HepG2 (cell line): Measurements from ENCODE around the gene COG1. TPM values are rescaled to one million over a fixed set of nuclear protein-coding genes. Genes with fewer than 3 reads are reported as not detected.

Experiments
- ATAD3A ChIP-seq: sonication (generic); formaldehyde crosslinking; IDR thresholded peaks from 2 replicates; pipeline ENCODE4 v1.4.0; 2020; ENCODE audit warnings: missing genetic modification reagents
- NFIC ChIP-seq: IDR thresholded peaks from 2 replicates; pipeline ENCODE4 v1.6.1; 2012; ENCODE audit warnings: mild to moderate bottlenecking, low read length, inconsistent platforms
- PCBP2 ChIP-seq: fragments of 200-400 bp; formaldehyde crosslinking; optimal IDR thresholded peaks from 2 replicates; pipeline ENCODE3; 2018; ENCODE audit warnings: low read length, low read depth; ENCODE audit not compliant: poor library complexity, severe bottlenecking
- PRMT3 ChIP-seq: sonication (generic); formaldehyde crosslinking; IDR thresholded peaks from 2 replicates; pipeline ENCODE4 v1.8.1; 2022; ENCODE audit warnings: low read depth, mild to moderate bottlenecking, moderate library complexity, missing genetic modification reagents, borderline replicate concordance
- ZNF207 ChIP-seq: fragments of 450-650 bp; IDR thresholded peaks from 2 replicates; pipeline ENCODE4 v1.6.1; 2016; ENCODE audit warnings: antibody characterized with exemption, borderline replicate concordance
- ZSCAN22 ChIP-seq: sonication (generic); formaldehyde crosslinking; IDR thresholded peaks from 2 replicates; pipeline ENCODE4 v1.4.0; 2020; ENCODE audit warnings: mild to moderate bottlenecking, missing genetic modification reagents
- polyA plus RNA-seq, 8 experiments: library from polyadenylated mRNA; depleted of rRNA in 3 of 8; stranded (reverse) in 7 of 8; unstranded in 1 of 8; fragments of >200 nt; fragmentation: Illumina TruSeq in 4 of 8; extraction: Trizol in 4 of 8; gene quantifications; 2 replicates each; pipeline versions ENCODE4 v1.2.1 to v1.2.3, GENCODE V29; 2011 to 2016; ENCODE audit warnings: low read depth in 4 of 8, missing spikeins in 1 of 8, mixed read lengths in 1 of 8; ENCODE audit not compliant: insufficient read depth in 1 of 8
- total RNA-seq, 5 experiments: library from RNA; depleted of rRNA; stranded (reverse); fragments of >200 nt; fragmentation: Illumina TruSeq; extraction: Trizol; gene quantifications; 2 replicates each; pipeline ENCODE4 v1.2.3, GENCODE V29; 2016; ENCODE audit warnings: low read depth in 1 of 5
- TF ChIP-seq, protein P1 (sequence below): sonication (generic); formaldehyde crosslinking; IDR thresholded peaks from 2 replicates; pipeline ENCODE4 v1.8.1; 2023; ENCODE audit warnings: missing genetic modification reagents, mild to moderate bottlenecking, borderline replicate concordance
- TF ChIP-seq, protein P2 (sequence below): sonication (generic); formaldehyde crosslinking; IDR thresholded peaks from 2 replicates; pipeline ENCODE4 v1.8.1; 2023; ENCODE audit warnings: mild to moderate bottlenecking, inconsistent platforms, moderate library complexity, missing genetic modification reagents, borderline replicate concordance
- TF ChIP-seq, protein P3 (sequence below): sonication (generic); formaldehyde crosslinking; IDR thresholded peaks from 2 replicates; pipeline ENCODE4 v1.5.0; 2020; ENCODE audit warnings: mild to moderate bottlenecking, missing genetic modification reagents, borderline replicate concordance
- TF ChIP-seq, protein P4 (sequence below): sonication (generic); formaldehyde crosslinking; IDR thresholded peaks from 2 replicates; pipeline ENCODE4 v1.4.0; 2020; ENCODE audit warnings: missing genetic modification reagents, mild to moderate bottlenecking, borderline replicate concordance
- TF ChIP-seq, protein P5 (sequence below): sonication (generic); formaldehyde crosslinking; IDR thresholded peaks from 2 replicates; pipeline ENCODE4 v1.5.1; 2020; ENCODE audit warnings: missing genetic modification reagents, mild to moderate bottlenecking, borderline replicate concordance

The COG1 gene
- total and polyA plus RNA-seq, 2 of the 13 experiments (the other 11 are each of a cell fraction or from before 2014, with no cell fraction given): 36.6 to 39.7 TPM

DNA sequence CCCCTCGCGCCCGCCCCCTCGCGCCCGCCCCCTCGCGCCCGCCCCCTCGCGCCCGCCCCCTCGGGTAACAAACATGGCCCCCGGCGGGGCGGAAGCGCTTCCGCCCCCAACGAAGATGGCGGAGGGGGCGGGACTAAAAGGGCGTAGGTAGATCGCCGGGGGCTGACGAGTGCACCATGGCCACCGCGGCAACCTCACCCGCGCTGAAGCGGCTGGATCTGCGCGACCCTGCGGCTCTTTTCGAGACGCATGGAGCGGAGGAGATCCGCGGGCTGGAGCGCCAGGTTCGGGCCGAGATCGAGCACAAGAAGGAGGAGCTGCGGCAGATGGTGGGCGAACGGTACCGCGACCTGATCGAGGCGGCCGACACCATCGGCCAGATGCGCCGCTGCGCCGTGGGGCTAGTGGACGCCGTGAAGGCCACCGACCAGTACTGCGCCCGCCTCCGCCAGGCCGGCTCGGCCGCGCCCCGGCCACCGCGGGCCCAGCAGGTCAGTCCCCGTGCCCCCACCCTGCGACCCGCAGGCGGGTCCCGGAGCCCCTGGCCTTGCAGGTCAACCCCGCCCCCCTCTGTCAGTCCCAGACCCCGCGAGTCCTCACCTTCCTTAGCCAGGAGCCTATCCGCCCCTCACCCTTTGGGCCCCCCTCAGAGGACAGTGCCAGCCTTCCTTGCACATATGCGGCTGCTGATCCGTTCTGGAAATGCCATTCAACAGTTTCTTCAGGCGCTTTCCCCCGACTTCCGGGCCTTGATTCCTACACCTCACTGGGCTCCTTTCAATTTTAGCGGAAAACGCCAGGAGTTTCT is at the start of gene COG1 (continued):
- 0 out of 2 replicates have a peak, but pooled peaks have one; percentile 48 for TF ChIP-seq PRMT3 (CRISPR knock-in tag)
- no peak for TF ChIP-seq PCBP2
- TF ChIP-seq, protein P1, sequence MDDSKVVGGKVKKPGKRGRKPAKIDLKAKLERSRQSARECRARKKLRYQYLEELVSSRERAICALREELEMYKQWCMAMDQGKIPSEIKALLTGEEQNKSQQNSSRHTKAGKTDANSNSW (CRISPR knock-in tag): no peak
- TF ChIP-seq, protein P2, sequence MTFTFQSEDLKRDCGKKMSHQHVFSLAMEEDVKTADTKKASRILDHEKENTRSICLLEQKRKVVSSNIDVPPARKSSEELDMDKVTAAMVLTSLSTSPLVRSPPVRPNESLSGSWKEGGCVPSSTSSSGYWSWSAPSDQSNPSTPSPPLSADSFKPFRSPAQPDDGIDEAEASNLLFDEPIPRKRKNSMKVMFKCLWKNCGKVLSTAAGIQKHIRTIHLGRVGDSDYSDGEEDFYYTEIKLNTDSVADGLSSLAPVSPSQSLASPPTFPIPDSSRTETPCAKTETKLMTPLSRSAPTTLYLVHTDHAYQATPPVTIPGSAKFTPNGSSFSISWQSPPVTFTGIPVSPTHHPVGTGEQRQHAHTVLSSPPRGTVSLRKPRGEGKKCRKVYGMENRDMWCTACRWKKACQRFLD (CRISPR knock-in tag): peak; percentile 58; the same call in 1 of the 2 replicates
- no peak for TF ChIP-seq ATAD3A (CRISPR knock-in tag)
- TF ChIP-seq, protein P3, sequence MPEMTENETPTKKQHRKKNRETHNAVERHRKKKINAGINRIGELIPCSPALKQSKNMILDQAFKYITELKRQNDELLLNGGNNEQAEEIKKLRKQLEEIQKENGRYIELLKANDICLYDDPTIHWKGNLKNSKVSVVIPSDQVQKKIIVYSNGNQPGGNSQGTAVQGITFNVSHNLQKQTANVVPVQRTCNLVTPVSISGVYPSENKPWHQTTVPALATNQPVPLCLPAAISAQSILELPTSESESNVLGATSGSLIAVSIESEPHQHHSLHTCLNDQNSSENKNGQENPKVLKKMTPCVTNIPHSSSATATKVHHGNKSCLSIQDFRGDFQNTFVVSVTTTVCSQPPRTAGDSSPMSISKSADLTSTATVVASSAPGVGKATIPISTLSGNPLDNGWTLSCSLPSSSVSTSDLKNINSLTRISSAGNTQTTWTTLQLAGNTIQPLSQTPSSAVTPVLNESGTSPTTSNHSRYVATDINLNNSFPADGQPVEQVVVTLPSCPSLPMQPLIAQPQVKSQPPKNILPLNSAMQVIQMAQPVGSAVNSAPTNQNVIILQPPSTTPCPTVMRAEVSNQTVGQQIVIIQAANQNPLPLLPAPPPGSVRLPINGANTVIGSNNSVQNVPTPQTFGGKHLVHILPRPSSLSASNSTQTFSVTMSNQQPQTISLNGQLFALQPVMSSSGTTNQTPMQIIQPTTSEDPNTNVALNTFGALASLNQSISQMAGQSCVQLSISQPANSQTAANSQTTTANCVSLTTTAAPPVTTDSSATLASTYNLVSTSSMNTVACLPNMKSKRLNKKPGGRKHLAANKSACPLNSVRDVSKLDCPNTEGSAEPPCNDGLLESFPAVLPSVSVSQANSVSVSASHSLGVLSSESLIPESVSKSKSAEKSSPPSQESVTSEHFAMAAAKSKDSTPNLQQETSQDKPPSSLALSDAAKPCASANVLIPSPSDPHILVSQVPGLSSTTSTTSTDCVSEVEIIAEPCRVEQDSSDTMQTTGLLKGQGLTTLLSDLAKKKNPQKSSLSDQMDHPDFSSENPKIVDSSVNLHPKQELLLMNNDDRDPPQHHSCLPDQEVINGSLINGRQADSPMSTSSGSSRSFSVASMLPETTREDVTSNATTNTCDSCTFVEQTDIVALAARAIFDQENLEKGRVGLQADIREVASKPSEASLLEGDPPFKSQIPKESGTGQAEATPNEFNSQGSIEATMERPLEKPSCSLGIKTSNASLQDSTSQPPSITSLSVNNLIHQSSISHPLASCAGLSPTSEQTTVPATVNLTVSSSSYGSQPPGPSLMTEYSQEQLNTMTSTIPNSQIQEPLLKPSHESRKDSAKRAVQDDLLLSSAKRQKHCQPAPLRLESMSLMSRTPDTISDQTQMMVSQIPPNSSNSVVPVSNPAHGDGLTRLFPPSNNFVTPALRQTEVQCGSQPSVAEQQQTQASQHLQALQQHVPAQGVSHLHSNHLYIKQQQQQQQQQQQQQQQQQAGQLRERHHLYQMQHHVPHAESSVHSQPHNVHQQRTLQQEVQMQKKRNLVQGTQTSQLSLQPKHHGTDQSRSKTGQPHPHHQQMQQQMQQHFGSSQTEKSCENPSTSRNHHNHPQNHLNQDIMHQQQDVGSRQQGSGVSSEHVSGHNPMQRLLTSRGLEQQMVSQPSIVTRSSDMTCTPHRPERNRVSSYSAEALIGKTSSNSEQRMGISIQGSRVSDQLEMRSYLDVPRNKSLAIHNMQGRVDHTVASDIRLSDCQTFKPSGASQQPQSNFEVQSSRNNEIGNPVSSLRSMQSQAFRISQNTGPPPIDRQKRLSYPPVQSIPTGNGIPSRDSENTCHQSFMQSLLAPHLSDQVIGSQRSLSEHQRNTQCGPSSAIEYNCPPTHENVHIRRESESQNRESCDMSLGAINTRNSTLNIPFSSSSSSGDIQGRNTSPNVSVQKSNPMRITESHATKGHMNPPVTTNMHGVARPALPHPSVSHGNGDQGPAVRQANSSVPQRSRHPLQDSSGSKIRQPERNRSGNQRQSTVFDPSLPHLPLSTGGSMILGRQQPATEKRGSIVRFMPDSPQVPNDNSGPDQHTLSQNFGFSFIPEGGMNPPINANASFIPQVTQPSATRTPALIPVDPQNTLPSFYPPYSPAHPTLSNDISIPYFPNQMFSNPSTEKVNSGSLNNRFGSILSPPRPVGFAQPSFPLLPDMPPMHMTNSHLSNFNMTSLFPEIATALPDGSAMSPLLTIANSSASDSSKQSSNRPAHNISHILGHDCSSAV (CRISPR knock-in tag): no peak
- TF ChIP-seq ZSCAN22 (CRISPR knock-in tag): no peak
- no peak for TF ChIP-seq ZNF207
- TF ChIP-seq, protein P4, sequence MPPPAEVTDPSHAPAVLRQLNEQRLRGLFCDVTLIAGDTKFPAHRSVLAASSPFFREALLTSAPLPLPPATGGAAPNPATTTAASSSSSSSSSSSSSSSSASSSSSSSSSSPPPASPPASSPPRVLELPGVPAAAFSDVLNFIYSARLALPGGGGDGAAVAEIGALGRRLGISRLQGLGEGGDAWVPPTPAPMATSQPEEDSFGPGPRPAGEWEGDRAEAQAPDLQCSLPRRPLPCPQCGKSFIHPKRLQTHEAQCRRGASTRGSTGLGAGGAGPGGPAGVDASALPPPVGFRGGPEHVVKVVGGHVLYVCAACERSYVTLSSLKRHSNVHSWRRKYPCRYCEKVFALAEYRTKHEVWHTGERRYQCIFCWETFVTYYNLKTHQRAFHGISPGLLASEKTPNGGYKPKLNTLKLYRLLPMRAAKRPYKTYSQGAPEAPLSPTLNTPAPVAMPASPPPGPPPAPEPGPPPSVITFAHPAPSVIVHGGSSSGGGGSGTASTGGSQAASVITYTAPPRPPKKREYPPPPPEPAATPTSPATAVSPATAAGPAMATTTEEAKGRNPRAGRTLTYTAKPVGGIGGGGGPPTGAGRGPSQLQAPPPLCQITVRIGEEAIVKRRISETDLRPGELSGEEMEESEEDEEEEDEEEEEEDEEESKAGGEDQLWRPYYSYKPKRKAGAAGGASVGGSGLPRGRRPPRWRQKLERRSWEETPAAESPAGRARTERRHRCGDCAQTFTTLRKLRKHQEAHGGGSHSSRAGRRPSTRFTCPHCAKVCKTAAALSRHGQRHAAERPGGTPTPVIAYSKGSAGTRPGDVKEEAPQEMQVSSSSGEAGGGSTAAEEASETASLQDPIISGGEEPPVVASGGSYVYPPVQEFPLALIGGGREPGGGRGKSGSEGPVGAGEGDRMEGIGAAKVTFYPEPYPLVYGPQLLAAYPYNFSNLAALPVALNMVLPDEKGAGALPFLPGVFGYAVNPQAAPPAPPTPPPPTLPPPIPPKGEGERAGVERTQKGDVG (CRISPR knock-in tag): no peak
- TF ChIP-seq NFIC: no peak
- TF ChIP-seq, protein P5, sequence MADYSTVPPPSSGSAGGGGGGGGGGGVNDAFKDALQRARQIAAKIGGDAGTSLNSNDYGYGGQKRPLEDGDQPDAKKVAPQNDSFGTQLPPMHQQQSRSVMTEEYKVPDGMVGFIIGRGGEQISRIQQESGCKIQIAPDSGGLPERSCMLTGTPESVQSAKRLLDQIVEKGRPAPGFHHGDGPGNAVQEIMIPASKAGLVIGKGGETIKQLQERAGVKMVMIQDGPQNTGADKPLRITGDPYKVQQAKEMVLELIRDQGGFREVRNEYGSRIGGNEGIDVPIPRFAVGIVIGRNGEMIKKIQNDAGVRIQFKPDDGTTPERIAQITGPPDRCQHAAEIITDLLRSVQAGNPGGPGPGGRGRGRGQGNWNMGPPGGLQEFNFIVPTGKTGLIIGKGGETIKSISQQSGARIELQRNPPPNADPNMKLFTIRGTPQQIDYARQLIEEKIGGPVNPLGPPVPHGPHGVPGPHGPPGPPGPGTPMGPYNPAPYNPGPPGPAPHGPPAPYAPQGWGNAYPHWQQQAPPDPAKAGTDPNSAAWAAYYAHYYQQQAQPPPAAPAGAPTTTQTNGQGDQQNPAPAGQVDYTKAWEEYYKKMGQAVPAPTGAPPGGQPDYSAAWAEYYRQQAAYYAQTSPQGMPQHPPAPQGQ (CRISPR knock-in tag): no peak
